IMR-90 (cell line): ENCODE data around the gene DNAJC28. TPM values are rescaled to one million over a fixed set of nuclear protein-coding genes. Genes with fewer than 3 reads are reported as not detected.

Experiments
- ATAC-seq: fragments of 200-7000 bp; cut with Tn5 transposase; 2 replicates; pipeline ENCODE4 v1.9.1; 2020; ENCODE audit warnings: low read depth, mild to moderate bottlenecking, moderate library complexity
- BruUV-seq: library from RNA; stranded (reverse); fragments of 400-500 nt; replicated peaks from 2 replicates; lab custom pipeline; 2021; lab: Mats Ljungman, UMichigan
- CTCF ChIA-PET: fragments of 300-600 bp; formaldehyde crosslinking; extraction: SDS; loops from one replicate; lab custom pipeline; 2021; ENCODE audit warnings: antibody characterized with exemption; lab: Yijun Ruan, JAX
- POLR2A ChIA-PET: fragments of 300-600 bp; sonication (Branson Sonifier 250); formaldehyde crosslinking; loops from one replicate; lab custom pipeline; 2022; ENCODE audit warnings: antibody characterized with exemption; ENCODE audit not compliant: unreplicated experiment; lab: Charles Lee
- DNase-seq: peaks from one replicate; pipeline ENCODE4 v3.0.0; 2013
- H2AFZ ChIP-seq: replicated peaks from 2 replicates; pipeline ENCODE3; 2013; ENCODE audit warnings: low read length, mild to moderate bottlenecking; ENCODE audit not compliant: poor library complexity
- H2AK5ac ChIP-seq: 2 replicates; pipeline ENCODE4 v1.6.1; 2013; ENCODE audit warnings: low read depth, low read length, inconsistent platforms
- H2AK9ac ChIP-seq: replicated peaks from 2 replicates; pipeline ENCODE3; 2013; ENCODE audit warnings: mild to moderate bottlenecking, low read depth, low read length, moderate library complexity; ENCODE audit not compliant: poor library complexity
- H2BK120ac ChIP-seq: 2 replicates; pipeline ENCODE4 v1.6.1; 2013; ENCODE audit warnings: low read depth, low read length, inconsistent platforms
- H2BK15ac ChIP-seq: 3 replicates; pipeline ENCODE4 v1.6.1; 2013; ENCODE audit warnings: low read depth, low read length, inconsistent platforms
- H2BK20ac ChIP-seq: 2 replicates; pipeline ENCODE4 v1.6.1; 2013; ENCODE audit warnings: low read depth, mild to moderate bottlenecking, inconsistent platforms, low read length, moderate library complexity
- H2BK5ac ChIP-seq: 2 replicates; pipeline ENCODE4 v1.6.1; 2013; ENCODE audit warnings: mild to moderate bottlenecking, low read depth, low read length, inconsistent platforms; ENCODE audit not compliant: poor library complexity, severe bottlenecking
- H3K14ac ChIP-seq: replicated peaks from 2 replicates; pipeline ENCODE4 v1.6.1; 2013; ENCODE audit warnings: low read depth, low read length, inconsistent platforms
- H3K18ac ChIP-seq: 2 replicates; pipeline ENCODE4 v1.6.1; 2013; ENCODE audit warnings: low read depth, low read length, control low read depth
- H3K23ac ChIP-seq: 2 replicates; pipeline ENCODE4 v1.6.1; 2013; ENCODE audit warnings: low read depth, low read length, inconsistent platforms
- H3K27ac ChIP-seq: 2 replicates; pipeline ENCODE4 v1.5.1; 2013; ENCODE audit warnings: mild to moderate bottlenecking, control low read depth, low read length; ENCODE audit not compliant: insufficient read depth
- H3K27me3 ChIP-seq: 2 replicates; pipeline ENCODE4 v1.6.1; 2013; ENCODE audit warnings: low read length; ENCODE audit not compliant: control insufficient read depth, insufficient read depth
- H3K36me3 ChIP-seq: 2 replicates; pipeline ENCODE4 v1.6.1; 2013; ENCODE audit warnings: low read length, mixed read lengths; ENCODE audit not compliant: control insufficient read depth, insufficient read depth
- H3K4ac ChIP-seq: 2 replicates; pipeline ENCODE4 v1.6.1; 2013; ENCODE audit warnings: low read depth, low read length, inconsistent platforms
- H3K4me1 ChIP-seq: 2 replicates; pipeline ENCODE4 v1.6.1; 2013; ENCODE audit warnings: low read length, mixed read lengths; ENCODE audit not compliant: control insufficient read depth, insufficient read depth
- H3K4me2 ChIP-seq: 2 replicates; pipeline ENCODE4 v1.6.1; 2013; ENCODE audit warnings: low read depth, mild to moderate bottlenecking, control low read depth, low read length, moderate library complexity
- H3K4me3 ChIP-seq: 2 replicates; pipeline ENCODE4 v1.5.1; 2013; ENCODE audit warnings: low read depth, mild to moderate bottlenecking, control low read depth, low read length, moderate library complexity; ENCODE audit not compliant: insufficient read depth
- H3K56ac ChIP-seq: 2 replicates; pipeline ENCODE4 v1.6.1; 2013; ENCODE audit warnings: low read length, inconsistent platforms; ENCODE audit not compliant: insufficient read depth; ENCODE audit errors: extremely low read depth
- H3K79me1 ChIP-seq, 2 experiments: 2 replicates each; pipeline ENCODE4 v1.6.1; 2013; ENCODE audit warnings: low read length in 2 of 2, inconsistent platforms in 1 of 2, low read depth in 1 of 2
- H3K9ac ChIP-seq: 2 replicates; pipeline ENCODE4 v1.6.1; 2013; ENCODE audit warnings: low read depth, low read length, control low read depth
- H3K9me1 ChIP-seq: 2 replicates; pipeline ENCODE4 v1.6.1; 2013; ENCODE audit warnings: low read length, inconsistent platforms; ENCODE audit not compliant: insufficient read depth
- H3K9me3 ChIP-seq: 2 replicates; pipeline ENCODE4 v1.6.1; 2013; ENCODE audit warnings: low read length; ENCODE audit not compliant: control insufficient read depth, insufficient read depth
- H4K20me1 ChIP-seq: 2 replicates; pipeline ENCODE4 v1.6.1; 2013; ENCODE audit warnings: low read length, inconsistent platforms; ENCODE audit not compliant: insufficient read depth
- H4K5ac ChIP-seq: 2 replicates; pipeline ENCODE4 v1.6.1; 2013; ENCODE audit warnings: mild to moderate bottlenecking, low read depth, low read length, control low read depth
- H4K8ac ChIP-seq, 2 experiments: 2 replicates each; pipeline ENCODE4 v1.6.1; 2013; ENCODE audit warnings: low read depth in 2 of 2, low read length in 2 of 2, control low read depth in 1 of 2, inconsistent platforms in 1 of 2
- H4K91ac ChIP-seq: 2 replicates; pipeline ENCODE4 v1.6.1; 2013; ENCODE audit warnings: low read depth, low read length, inconsistent platforms; ENCODE audit not compliant: insufficient read depth
- BHLHE40 ChIP-seq: fragments of 150-350 bp; IDR thresholded peaks from 2 replicates; pipeline ENCODE4 v1.6.1; 2016; ENCODE audit warnings: mild to moderate bottlenecking, low read depth, low read length
- FOS ChIP-seq: fragments of 150-350 bp; IDR thresholded peaks from 2 replicates; pipeline ENCODE4 v1.6.1; 2016; ENCODE audit warnings: low read depth, low read length
- MXI1 ChIP-seq: IDR thresholded peaks from 2 replicates; pipeline ENCODE4 v1.6.1; 2012; ENCODE audit warnings: low read depth, mild to moderate bottlenecking, low read length, moderate library complexity, borderline replicate concordance
- NFE2L2 ChIP-seq: fragments of 150-350 bp; IDR thresholded peaks from 2 replicates; pipeline ENCODE4 v1.6.1; 2016; ENCODE audit warnings: low read depth, mild to moderate bottlenecking, low read length
- RAD21 ChIP-seq: IDR thresholded peaks from 2 replicates; pipeline ENCODE4 v1.6.1; 2012; ENCODE audit warnings: low read length, improper control_type of control experiment
- SMC3 ChIP-seq: fragments of 150-350 bp; IDR thresholded peaks from 2 replicates; pipeline ENCODE4 v1.6.1; 2016; ENCODE audit warnings: low read depth, mild to moderate bottlenecking, antibody characterized with exemption, low read length, moderate library complexity
- WGBS, 2 experiments: methylation state at CpG; one replicate each; pipeline versions ENCODE4 v1.1.5 to v1.1.7; 2013; ENCODE audit warnings: missing lambda C conversion rate in 2 of 2; ENCODE audit not compliant: insufficient read length in 1 of 2; ENCODE audit errors: extremely low coverage in 2 of 2; 5-methylcytosine and 5-hydroxymethylcytosine counted together
- dilution Hi-C: fragments of 300-500 bp; cut with HindIII; formaldehyde crosslinking; loops from one replicate; pipeline ENCODE4 v1.14.3; 2018; ENCODE audit warnings: low sequenced_read_pairs; ENCODE audit not compliant: unreplicated experiment
- in situ Hi-C: fragments of 300-500 bp; cut with MboI; formaldehyde crosslinking; loops from 3 replicates; pipeline ENCODE4 v1.14.3; 2019; ENCODE audit warnings: low sequenced_read_pairs, inconsistent platforms, mixed read lengths
- intact Hi-C: fragments of 100-400 bp; cut with micrococcal nuclease; formaldehyde crosslinking; loops from 2 replicates; pipeline ENCODE4 v1.10.0; 2022
- polyA plus RNA-seq, 3 experiments: library from polyadenylated mRNA; depleted of rRNA; stranded (reverse); fragments of >200 nt; gene quantifications; 2 replicates each; pipeline ENCODE4 v1.2.3, GENCODE V29; 2012; ENCODE audit warnings: low replicate concordance in 1 of 3
- total RNA-seq: library from RNA; depleted of rRNA; stranded (reverse); fragments of >200 nt; gene quantifications from 2 replicates; pipeline ENCODE4 v1.2.3, GENCODE V29; 2012
- TF ChIP-seq, protein P1 (sequence below): conservative IDR thresholded peaks from 2 replicates; pipeline ENCODE4 v1.5.1; 2012; ENCODE audit warnings: mild to moderate bottlenecking, low read depth, low read length, improper control_type of control experiment

DNAJC28 gene
- total and polyA plus RNA-seq, 2 of the 4 experiments (the other 2 are of a cell fraction): 0.54 to 0.65 TPM

DNA sequence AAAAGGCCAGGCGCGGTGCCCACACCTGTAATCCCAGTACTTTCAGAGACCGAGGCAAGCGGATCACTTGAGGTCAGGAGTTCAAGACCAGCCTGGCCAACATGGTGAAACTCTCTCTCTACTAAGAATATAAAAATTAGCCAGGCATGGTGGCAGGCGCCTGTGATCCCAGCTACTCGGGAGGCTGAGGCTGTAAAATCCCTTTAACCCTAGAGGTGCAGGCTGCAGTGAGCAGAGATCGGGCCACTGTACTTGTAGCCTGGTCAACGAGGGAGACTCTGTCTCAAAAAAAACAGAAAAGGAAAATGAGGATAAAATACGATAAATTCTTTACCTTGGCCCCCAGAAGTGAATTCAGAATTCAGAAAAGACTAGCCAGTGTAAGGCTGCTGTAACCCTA lies 13.3 kb downstream of the DNAJC28 start:
- Histone ChIP-seq H4K5ac (no peak overlapping the region), H3K18ac (no peak overlapping the region), H2AK5ac (no peak overlapping the region), H2BK5ac (no peak overlapping the region), H3K4me1 (0 out of 2 replicates have a peak, but pooled peaks cover 2% of the 10 kb centered on the region), H3K36me3 (0 out of 2 replicates have a peak, but pooled peaks cover 2% of the 10 kb centered on the region), H2BK15ac (no peak overlapping the region), H4K8ac (no peak overlapping the region), H3K23ac (peak overlapping the region; percentile 58; the same call in 1 of the 2 replicates), H3K27me3 (no peaks in the 10 kb centered on the region), H2AFZ (peak overlapping the region; percentile 4), H3K14ac (peak overlapping the region; percentile 87; the same call in 1 of the 2 replicates), H3K79me1 (peaks cover 6 to 33% of the 10 kb centered on the region in 2 experiments), H2BK20ac (no peak overlapping the region), H3K9me1 (peaks cover 7% of the 10 kb centered on the region; the same call in 1 of the 2 replicates), H3K9ac (peak overlapping the region; percentile 90; the same call in 1 of the 2 replicates), H3K4ac (0 out of 2 replicates have a peak overlapping the region, but pooled peaks have one; percentile 60), H2BK120ac (no peak overlapping the region), H3K9me3 (peaks cover 1% of the 10 kb centered on the region; the same call in 1 of the 2 replicates), H4K20me1 (0 out of 2 replicates have a peak, but pooled peaks cover 5% of the 10 kb centered on the region), H3K4me3 (peak overlapping the region; percentile 90), H3K27ac (no peak overlapping the region), H3K4me2 (peak overlapping the region; percentile 92), H2AK9ac (no peak overlapping the region), H4K91ac (no peak overlapping the region), H3K56ac (no peak overlapping the region)
- dilution Hi-C loops (no loop called here), intact Hi-C loops (no loop called here), in situ Hi-C loops (no loop called here)
- BruUV-seq: no TSS peak
- ChIA-PET POLR2A (no interaction called here), CTCF (no interaction called here)
- no peak for DNase-seq
- ATAC-seq: no peak
- TF ChIP-seq MXI1 (no peak), NFE2L2 (no peak), FOS (no peak), BHLHE40 (no peak), SMC3 (no peak), RAD21 (no peak)
- TF ChIP-seq, protein P1, sequence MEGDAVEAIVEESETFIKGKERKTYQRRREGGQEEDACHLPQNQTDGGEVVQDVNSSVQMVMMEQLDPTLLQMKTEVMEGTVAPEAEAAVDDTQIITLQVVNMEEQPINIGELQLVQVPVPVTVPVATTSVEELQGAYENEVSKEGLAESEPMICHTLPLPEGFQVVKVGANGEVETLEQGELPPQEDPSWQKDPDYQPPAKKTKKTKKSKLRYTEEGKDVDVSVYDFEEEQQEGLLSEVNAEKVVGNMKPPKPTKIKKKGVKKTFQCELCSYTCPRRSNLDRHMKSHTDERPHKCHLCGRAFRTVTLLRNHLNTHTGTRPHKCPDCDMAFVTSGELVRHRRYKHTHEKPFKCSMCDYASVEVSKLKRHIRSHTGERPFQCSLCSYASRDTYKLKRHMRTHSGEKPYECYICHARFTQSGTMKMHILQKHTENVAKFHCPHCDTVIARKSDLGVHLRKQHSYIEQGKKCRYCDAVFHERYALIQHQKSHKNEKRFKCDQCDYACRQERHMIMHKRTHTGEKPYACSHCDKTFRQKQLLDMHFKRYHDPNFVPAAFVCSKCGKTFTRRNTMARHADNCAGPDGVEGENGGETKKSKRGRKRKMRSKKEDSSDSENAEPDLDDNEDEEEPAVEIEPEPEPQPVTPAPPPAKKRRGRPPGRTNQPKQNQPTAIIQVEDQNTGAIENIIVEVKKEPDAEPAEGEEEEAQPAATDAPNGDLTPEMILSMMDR: no peak
- no CpG with 5 or more reads among the region's 9 CpGs for WGBS, 2 experiments
